Gastrocnemius medialis (tissue), 4 donors: Measurements from ENCODE around the gene KCNK13.

Source experiments
- POLR2A ChIP-seq, 2 donors: fragments of 450-650 bp; IDR thresholded peaks; one replicate each; pipeline ENCODE4 v1.6.1; 2017; ENCODE audit warnings: antibody characterized with exemption in 2 of 2, mild to moderate bottlenecking in 2 of 2, moderate library complexity in 2 of 2
- TF ChIP-seq, protein P1 (sequence below), 5 experiments: fragments of 450-650 bp in 3 of 5; fragments of 200-600 bp in 2 of 5; sonication (generic) in 2 of 5; IDR thresholded peaks in 4 of 5; conservative IDR thresholded peaks in 1 of 5; 1 replicate in 4 of 5; 2 replicates in 1 of 5; pipeline ENCODE4 v1.5.1; 2016 to 2019; ENCODE audit warnings: antibody characterized with exemption in 5 of 5, mild to moderate bottlenecking in 3 of 5, moderate library complexity in 3 of 5

DNA sequence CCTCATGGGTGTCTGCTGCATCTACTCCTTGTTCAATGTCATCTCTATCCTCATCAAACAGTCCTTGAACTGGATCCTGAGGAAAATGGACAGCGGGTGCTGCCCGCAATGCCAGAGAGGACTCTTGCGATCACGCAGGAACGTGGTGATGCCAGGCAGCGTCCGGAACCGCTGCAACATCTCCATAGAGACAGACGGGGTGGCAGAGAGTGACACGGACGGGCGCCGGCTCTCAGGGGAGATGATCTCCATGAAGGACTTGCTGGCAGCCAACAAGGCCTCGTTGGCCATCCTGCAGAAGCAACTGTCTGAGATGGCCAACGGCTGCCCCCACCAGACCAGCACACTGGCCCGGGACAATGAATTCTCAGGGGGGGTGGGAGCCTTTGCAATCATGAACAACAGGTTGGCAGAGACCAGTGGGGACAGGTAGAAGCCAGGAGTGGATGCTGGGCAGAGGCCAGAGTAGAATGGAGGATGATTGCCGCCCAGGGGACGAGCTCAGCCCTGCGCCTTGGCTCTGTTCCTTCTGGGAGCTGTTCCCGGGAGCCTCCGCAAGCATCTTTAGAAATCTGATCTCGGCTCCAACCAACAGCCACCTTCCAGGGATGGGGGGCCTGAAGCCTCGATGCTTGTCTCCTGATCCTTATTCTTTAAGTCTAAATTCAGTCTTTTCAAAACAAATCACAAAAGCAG, 122.9 kb downstream of the KCNK13 start:
- TF ChIP-seq, protein P1, sequence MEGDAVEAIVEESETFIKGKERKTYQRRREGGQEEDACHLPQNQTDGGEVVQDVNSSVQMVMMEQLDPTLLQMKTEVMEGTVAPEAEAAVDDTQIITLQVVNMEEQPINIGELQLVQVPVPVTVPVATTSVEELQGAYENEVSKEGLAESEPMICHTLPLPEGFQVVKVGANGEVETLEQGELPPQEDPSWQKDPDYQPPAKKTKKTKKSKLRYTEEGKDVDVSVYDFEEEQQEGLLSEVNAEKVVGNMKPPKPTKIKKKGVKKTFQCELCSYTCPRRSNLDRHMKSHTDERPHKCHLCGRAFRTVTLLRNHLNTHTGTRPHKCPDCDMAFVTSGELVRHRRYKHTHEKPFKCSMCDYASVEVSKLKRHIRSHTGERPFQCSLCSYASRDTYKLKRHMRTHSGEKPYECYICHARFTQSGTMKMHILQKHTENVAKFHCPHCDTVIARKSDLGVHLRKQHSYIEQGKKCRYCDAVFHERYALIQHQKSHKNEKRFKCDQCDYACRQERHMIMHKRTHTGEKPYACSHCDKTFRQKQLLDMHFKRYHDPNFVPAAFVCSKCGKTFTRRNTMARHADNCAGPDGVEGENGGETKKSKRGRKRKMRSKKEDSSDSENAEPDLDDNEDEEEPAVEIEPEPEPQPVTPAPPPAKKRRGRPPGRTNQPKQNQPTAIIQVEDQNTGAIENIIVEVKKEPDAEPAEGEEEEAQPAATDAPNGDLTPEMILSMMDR (IDR thresholded peaks at IDR 0.05 in 4 of 5, conservative IDR thresholded peaks at IDR 0.05 in 1 of 5) = no peak
- no peak for TF ChIP-seq POLR2A (IDR thresholded peaks at IDR 0.05)
